HepG2 (cell line): ENCODE results near the gene CEP68. TPM values are rescaled to one million over a fixed set of nuclear protein-coding genes. Genes with fewer than 3 reads are reported as not detected.

Source experiments
- EEA1 ChIP-seq: sonication (generic); formaldehyde crosslinking; IDR thresholded peaks from 2 replicates; pipeline ENCODE4 v1.5.1; 2020; ENCODE audit warnings: mild to moderate bottlenecking, missing genetic modification reagents, borderline replicate concordance
- HDAC2 ChIP-seq: sonication (generic); formaldehyde crosslinking; IDR thresholded peaks from 2 replicates; pipeline ENCODE4 v1.4.0; 2020; ENCODE audit warnings: missing genetic modification reagents
- HDAC6 ChIP-seq: fragments of 200-600 bp; sonication (generic); IDR thresholded peaks from 2 replicates; pipeline ENCODE4 v1.7.0; 2017; ENCODE audit warnings: mild to moderate bottlenecking, antibody characterized with exemption, low read length, low read depth
- MLLT10 ChIP-seq: sonication (generic); formaldehyde crosslinking; IDR thresholded peaks from 2 replicates; pipeline ENCODE4 v1.4.0; 2020; ENCODE audit warnings: missing genetic modification reagents
- MLX ChIP-seq: IDR thresholded peaks from 2 replicates; pipeline ENCODE4 v1.6.1; 2016
- MYNN ChIP-seq: sonication (generic); formaldehyde crosslinking; IDR thresholded peaks from 2 replicates; pipeline ENCODE4 v1.4.0; 2020; ENCODE audit warnings: mild to moderate bottlenecking, low read depth, missing genetic modification reagents
- PHB2 ChIP-seq: fragments of 450-650 bp; IDR thresholded peaks from 2 replicates; pipeline ENCODE4 v1.6.1; 2018; ENCODE audit not compliant: partially characterized antibody
- PRDM10 ChIP-seq: sonication (generic); formaldehyde crosslinking; IDR thresholded peaks from 2 replicates; pipeline ENCODE4 v1.4.0; 2020; ENCODE audit warnings: low read depth, missing genetic modification reagents
- SETDB1 ChIP-seq: sonication (generic); formaldehyde crosslinking; IDR thresholded peaks from 2 replicates; pipeline ENCODE4 v1.5.1; 2020; ENCODE audit warnings: missing genetic modification reagents, mild to moderate bottlenecking, borderline replicate concordance
- ZFP91 ChIP-seq: sonication (generic); formaldehyde crosslinking; IDR thresholded peaks from 2 replicates; pipeline ENCODE4 v1.9.0; 2022; ENCODE audit warnings: missing genetic modification reagents, mild to moderate bottlenecking, borderline replicate concordance
- ZNF263 ChIP-seq: sonication (generic); formaldehyde crosslinking; IDR thresholded peaks from 2 replicates; pipeline ENCODE4 v1.4.0; 2020; ENCODE audit warnings: missing genetic modification reagents
- ZNF83 ChIP-seq: sonication (generic); formaldehyde crosslinking; IDR thresholded peaks from 2 replicates; pipeline ENCODE4 v1.4.0; 2020; ENCODE audit warnings: missing genetic modification reagents, mild to moderate bottlenecking, borderline replicate concordance
- polyA plus RNA-seq, 8 experiments: library from polyadenylated mRNA; depleted of rRNA in 3 of 8; stranded (reverse) in 7 of 8; unstranded in 1 of 8; fragments of >200 nt; fragmentation: Illumina TruSeq in 4 of 8; extraction: Trizol in 4 of 8; gene quantifications; 2 replicates each; pipeline versions ENCODE4 v1.2.1 to v1.2.3, GENCODE V29; 2011 to 2016; ENCODE audit warnings: low read depth in 4 of 8, missing spikeins in 1 of 8, mixed read lengths in 1 of 8; ENCODE audit not compliant: insufficient read depth in 1 of 8
- total RNA-seq, 5 experiments: library from RNA; depleted of rRNA; stranded (reverse); fragments of >200 nt; fragmentation: Illumina TruSeq; extraction: Trizol; gene quantifications; 2 replicates each; pipeline ENCODE4 v1.2.3, GENCODE V29; 2016; ENCODE audit warnings: low read depth in 1 of 5
- TF ChIP-seq, protein P1 (sequence below): sonication (generic); formaldehyde crosslinking; IDR thresholded peaks from 2 replicates; pipeline ENCODE4 v1.4.0; 2020; ENCODE audit warnings: missing genetic modification reagents, borderline replicate concordance
- TF ChIP-seq, protein P2 (sequence below): sonication (generic); formaldehyde crosslinking; IDR thresholded peaks from 2 replicates; pipeline ENCODE4 v1.5.0; 2020; ENCODE audit warnings: mild to moderate bottlenecking, missing genetic modification reagents, borderline replicate concordance

Gene CEP68
- total and polyA plus RNA-seq, 2 of the 13 experiments (the other 11 are each of a cell fraction or from before 2014, with no cell fraction given), result 5.7 to 9.3 TPM

DNA sequence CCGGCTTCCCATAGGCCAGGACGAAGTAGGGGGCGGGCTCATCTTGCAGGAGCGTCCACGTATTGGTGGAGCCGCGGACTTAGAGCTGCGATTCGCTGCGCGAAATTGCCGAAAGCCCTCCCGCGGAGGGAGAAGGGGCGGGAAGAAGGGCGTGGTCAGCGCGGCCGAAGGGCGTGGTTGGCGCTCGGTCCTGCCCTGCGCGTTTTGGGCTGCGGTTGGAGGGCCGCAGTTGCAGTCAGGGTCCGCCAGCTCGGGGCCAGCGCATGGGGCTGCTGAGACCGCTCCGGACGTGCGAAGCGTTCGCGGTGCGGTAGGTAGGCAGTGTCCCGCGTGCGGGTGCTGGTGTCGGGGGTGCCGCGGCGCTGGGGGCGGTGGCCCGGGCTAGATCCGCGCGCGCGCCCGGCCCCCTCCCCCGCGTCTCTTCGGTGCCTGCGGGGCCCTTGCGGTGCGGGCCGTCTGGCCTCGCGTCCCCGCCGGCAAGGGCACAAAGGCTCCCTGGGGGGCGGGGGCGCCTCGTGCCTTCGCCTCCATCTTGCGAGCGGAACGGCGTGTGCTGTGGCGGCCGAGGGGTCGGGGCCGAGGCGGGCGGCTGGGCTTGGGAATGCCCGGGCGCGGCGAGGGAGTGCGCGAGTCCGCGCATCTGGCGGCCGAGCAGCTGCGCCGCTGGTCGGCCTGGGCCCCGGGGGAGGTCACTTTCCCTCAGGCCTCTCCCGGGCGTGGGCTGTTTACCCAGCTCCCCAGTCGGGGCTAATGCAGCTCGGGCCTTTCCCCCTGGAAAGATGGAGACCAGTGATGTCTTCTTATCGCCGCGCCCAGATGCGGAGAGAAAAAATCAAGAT is at the start of gene CEP68 (continued):
- no peak; the same call in 1 of the 2 replicates for TF ChIP-seq MYNN (CRISPR knock-in tag)
- TF ChIP-seq MLLT10 (CRISPR knock-in tag), result no peak
- TF ChIP-seq SETDB1 (CRISPR knock-in tag), result no peak
- TF ChIP-seq, protein P1, sequence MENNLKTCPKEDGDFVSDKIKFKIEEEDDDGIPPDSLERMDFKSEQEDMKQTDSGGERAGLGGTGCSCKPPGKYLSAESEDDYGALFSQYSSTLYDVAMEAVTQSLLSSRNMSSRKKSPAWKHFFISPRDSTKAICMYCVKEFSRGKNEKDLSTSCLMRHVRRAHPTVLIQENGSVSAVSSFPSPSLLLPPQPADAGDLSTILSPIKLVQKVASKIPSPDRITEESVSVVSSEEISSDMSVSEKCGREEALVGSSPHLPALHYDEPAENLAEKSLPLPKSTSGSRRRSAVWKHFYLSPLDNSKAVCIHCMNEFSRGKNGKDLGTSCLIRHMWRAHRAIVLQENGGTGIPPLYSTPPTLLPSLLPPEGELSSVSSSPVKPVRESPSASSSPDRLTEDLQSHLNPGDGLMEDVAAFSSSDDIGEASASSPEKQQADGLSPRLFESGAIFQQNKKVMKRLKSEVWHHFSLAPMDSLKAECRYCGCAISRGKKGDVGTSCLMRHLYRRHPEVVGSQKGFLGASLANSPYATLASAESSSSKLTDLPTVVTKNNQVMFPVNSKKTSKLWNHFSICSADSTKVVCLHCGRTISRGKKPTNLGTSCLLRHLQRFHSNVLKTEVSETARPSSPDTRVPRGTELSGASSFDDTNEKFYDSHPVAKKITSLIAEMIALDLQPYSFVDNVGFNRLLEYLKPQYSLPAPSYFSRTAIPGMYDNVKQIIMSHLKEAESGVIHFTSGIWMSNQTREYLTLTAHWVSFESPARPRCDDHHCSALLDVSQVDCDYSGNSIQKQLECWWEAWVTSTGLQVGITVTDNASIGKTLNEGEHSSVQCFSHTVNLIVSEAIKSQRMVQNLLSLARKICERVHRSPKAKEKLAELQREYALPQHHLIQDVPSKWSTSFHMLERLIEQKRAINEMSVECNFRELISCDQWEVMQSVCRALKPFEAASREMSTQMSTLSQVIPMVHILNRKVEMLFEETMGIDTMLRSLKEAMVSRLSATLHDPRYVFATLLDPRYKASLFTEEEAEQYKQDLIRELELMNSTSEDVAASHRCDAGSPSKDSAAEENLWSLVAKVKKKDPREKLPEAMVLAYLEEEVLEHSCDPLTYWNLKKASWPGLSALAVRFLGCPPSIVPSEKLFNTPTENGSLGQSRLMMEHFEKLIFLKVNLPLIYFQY (CRISPR knock-in tag), result peak; percentile 48; the same call in 1 of the 2 replicates
- TF ChIP-seq, protein P2, sequence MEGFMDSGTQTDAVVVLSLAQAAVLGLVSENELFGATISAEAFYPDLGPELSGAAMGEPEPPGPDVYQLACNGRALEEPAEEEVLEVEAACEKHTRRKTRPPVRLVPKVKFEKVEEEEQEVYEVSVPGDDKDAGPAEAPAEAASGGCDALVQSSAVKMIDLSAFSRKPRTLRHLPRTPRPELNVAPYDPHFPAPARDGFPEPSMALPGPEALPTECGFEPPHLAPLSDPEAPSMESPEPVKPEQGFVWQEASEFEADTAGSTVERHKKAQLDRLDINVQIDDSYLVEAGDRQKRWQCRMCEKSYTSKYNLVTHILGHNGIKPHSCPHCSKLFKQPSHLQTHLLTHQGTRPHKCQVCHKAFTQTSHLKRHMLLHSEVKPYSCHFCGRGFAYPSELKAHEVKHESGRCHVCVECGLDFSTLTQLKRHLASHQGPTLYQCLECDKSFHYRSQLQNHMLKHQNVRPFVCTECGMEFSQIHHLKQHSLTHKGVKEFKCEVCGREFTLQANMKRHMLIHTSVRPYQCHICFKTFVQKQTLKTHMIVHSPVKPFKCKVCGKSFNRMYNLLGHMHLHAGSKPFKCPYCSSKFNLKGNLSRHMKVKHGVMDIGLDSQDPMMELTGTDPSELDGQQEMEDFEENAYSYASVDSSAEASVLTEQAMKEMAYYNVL, result no peak
- TF ChIP-seq HDAC2 (CRISPR knock-in tag), result no peak
- peak; percentile 78 for TF ChIP-seq ZFP91
- TF ChIP-seq PRDM10 (CRISPR knock-in tag), result peak; percentile 62; the same call in 1 of the 2 replicates
- TF ChIP-seq ZNF83 (CRISPR knock-in tag), result no peak
- peak; percentile 18; the same call in 1 of the 2 replicates for TF ChIP-seq MLX (CRISPR knock-in tag)
- TF ChIP-seq HDAC6, result no peak
- TF ChIP-seq PHB2, result no peak
- TF ChIP-seq ZNF263 (CRISPR knock-in tag), result 0 out of 2 replicates have a peak, but pooled peaks have one; percentile 50
- TF ChIP-seq EEA1 (CRISPR knock-in tag), result peak; percentile 97
